Keratinocyte (primary cell): ENCODE data around the gene SRR. TPM values are rescaled to one million over a fixed set of nuclear protein-coding genes. Genes with fewer than 3 reads are reported as not detected.

Experiments
- DNase-seq: peaks from one replicate; pipeline ENCODE4 v3.0.0-alpha.2; 2011; ENCODE audit warnings: low read depth, missing footprints, low spot score
- FAIRE-seq: peaks from 2 replicates; lab custom pipeline; 2011; peaks lifted over from hg19 to GRCh38; lab: Jason Lieb, UNC
- H2AFZ ChIP-seq: 2 replicates; pipeline ENCODE4 v1.6.0; 2012; ENCODE audit warnings: low read length, control low read depth, inconsistent platforms; ENCODE audit not compliant: control insufficient read depth
- H3K27ac ChIP-seq: 2 replicates; pipeline ENCODE4 v1.5.1; 2011; ENCODE audit warnings: low read length; ENCODE audit not compliant: control insufficient read depth, insufficient read depth
- H3K27me3 ChIP-seq: 3 replicates; pipeline ENCODE4 v1.6.0; 2011; ENCODE audit warnings: low read length; ENCODE audit not compliant: control insufficient read depth, insufficient read depth; ENCODE audit errors: extremely low read depth
- H3K36me3 ChIP-seq, 2 experiments: 2 replicates in 1 of 2; 3 replicates in 1 of 2; pipeline ENCODE4 v1.5.1; 2011; ENCODE audit warnings: low read length in 2 of 2, mild to moderate bottlenecking in 1 of 2; ENCODE audit not compliant: control insufficient read depth in 2 of 2, insufficient read depth in 2 of 2; ENCODE audit errors: extremely low read depth in 1 of 2
- H3K4me1 ChIP-seq: 3 replicates; pipeline ENCODE4 v1.5.1; 2011; ENCODE audit warnings: low read length; ENCODE audit not compliant: control insufficient read depth, insufficient read depth; ENCODE audit errors: extremely low read depth
- H3K4me2 ChIP-seq: 3 replicates; pipeline ENCODE4 v1.6.0; 2011; ENCODE audit warnings: low read depth, low read length; ENCODE audit not compliant: control insufficient read depth, insufficient read depth; ENCODE audit errors: extremely low read depth
- H3K4me3 ChIP-seq, 3 experiments: fragments of 200-600 bp in 1 of 3; sonication (generic) in 1 of 3; 2 replicates in 2 of 3; 3 replicates in 1 of 3; pipeline ENCODE4 v1.5.1; 2011 to 2016; ENCODE audit warnings: low read length in 3 of 3, mild to moderate bottlenecking in 3 of 3, control low read depth in 2 of 3, inconsistent platforms in 1 of 3, low read depth in 1 of 3, mixed read lengths in 1 of 3, mixed run types in 1 of 3, moderate library complexity in 1 of 3; ENCODE audit not compliant: control insufficient read depth in 2 of 3, insufficient read depth in 2 of 3; ENCODE audit errors: extremely low read depth in 1 of 3
- H3K79me2 ChIP-seq: 2 replicates; pipeline ENCODE4 v1.6.0; 2012; ENCODE audit warnings: low read length; ENCODE audit not compliant: control insufficient read depth, insufficient read depth
- H3K9ac ChIP-seq: 3 replicates; pipeline ENCODE4 v1.6.0; 2011; ENCODE audit warnings: low read length; ENCODE audit not compliant: control insufficient read depth, insufficient read depth; ENCODE audit errors: extremely low read depth
- H3K9me1 ChIP-seq: 3 replicates; pipeline ENCODE4 v1.6.0; 2011; ENCODE audit warnings: low read length; ENCODE audit not compliant: control insufficient read depth, insufficient read depth; ENCODE audit errors: extremely low read depth
- H3K9me3 ChIP-seq: 2 replicates; pipeline ENCODE4 v1.5.1; 2012; ENCODE audit warnings: low read depth, low read length; ENCODE audit not compliant: control insufficient read depth
- H4K20me1 ChIP-seq: 3 replicates; pipeline ENCODE4 v1.6.0; 2011; ENCODE audit warnings: low read length; ENCODE audit not compliant: control insufficient read depth, insufficient read depth; ENCODE audit errors: extremely low read depth
- CTCF ChIP-seq, 3 experiments: IDR thresholded peaks in 1 of 3; conservative IDR thresholded peaks in 1 of 3; optimal IDR thresholded peaks in 1 of 3; 2 replicates in 2 of 3; 3 replicates in 1 of 3; pipeline versions ENCODE3 to v1.5.1; 2011; ENCODE audit warnings: low read length in 3 of 3, mild to moderate bottlenecking in 3 of 3, moderate library complexity in 2 of 3, control low read depth in 1 of 3, inconsistent platforms in 1 of 3; ENCODE audit not compliant: insufficient read depth in 2 of 3; ENCODE audit errors: extremely low read depth in 1 of 3
- EZH2 ChIP-seq: IDR thresholded peaks from one replicate; pipeline ENCODE4 v1.6.1; 2012; ENCODE audit warnings: inconsistent platforms, mild to moderate bottlenecking, low read length, moderate library complexity
- dilution Hi-C: fragments of 300-500 bp; cut with MboI; formaldehyde crosslinking; loops from one replicate; pipeline ENCODE4 v1.7.0; 2020; ENCODE audit warnings: low sequenced_read_pairs; ENCODE audit not compliant: extremely low pct_ligation_motif_present
- polyA plus RNA-seq, 5 experiments: library from polyadenylated mRNA; depleted of rRNA in 3 of 5; stranded (reverse) in 3 of 5; stranded (forward) in 1 of 5; unstranded in 1 of 5; fragments of >200 nt; gene quantifications; 1 replicate in 1 of 5; 2 replicates in 3 of 5; 3 replicates in 1 of 5; pipeline versions ENCODE4 v1.2.1 to v1.2.3, GENCODE V29; 2011 to 2012; ENCODE audit warnings: missing spikeins in 2 of 5, low read depth in 1 of 5, low replicate concordance in 1 of 5

SRR gene
- polyA plus RNA-seq, 1 donor (not counting 4 experiments of a cell fraction or from before 2014, with no cell fraction given), result 17.7 TPM

- Histone ChIP-seq H3K4me2 (no peak overlapping the region), H3K27me3 (no peaks in the 10 kb centered on the region), H3K4me3 (no peak overlapping the region), H4K20me1 (peaks cover 2% of the 10 kb centered on the region), H3K27ac (no peak overlapping the region), H3K79me2 (no peaks in the 10 kb centered on the region), H3K9ac (no peak overlapping the region), H3K4me1 (peaks cover 3% of the 10 kb centered on the region), H3K9me1 (no peaks in the 10 kb centered on the region), H3K9me3 (no peaks in the 10 kb centered on the region), H3K36me3 (peaks cover 0 to 11% of the 10 kb centered on the region in 2 experiments), H2AFZ (no peak overlapping the region)
- DNase-seq (no peak), FAIRE-seq (no peak)
- TF ChIP-seq EZH2, result no peak
- dilution Hi-C loops, result no loop called here
These were observed 66.5 kb downstream of the SRR start for GRCh38 chr17:2370211-2370589.

DNA sequence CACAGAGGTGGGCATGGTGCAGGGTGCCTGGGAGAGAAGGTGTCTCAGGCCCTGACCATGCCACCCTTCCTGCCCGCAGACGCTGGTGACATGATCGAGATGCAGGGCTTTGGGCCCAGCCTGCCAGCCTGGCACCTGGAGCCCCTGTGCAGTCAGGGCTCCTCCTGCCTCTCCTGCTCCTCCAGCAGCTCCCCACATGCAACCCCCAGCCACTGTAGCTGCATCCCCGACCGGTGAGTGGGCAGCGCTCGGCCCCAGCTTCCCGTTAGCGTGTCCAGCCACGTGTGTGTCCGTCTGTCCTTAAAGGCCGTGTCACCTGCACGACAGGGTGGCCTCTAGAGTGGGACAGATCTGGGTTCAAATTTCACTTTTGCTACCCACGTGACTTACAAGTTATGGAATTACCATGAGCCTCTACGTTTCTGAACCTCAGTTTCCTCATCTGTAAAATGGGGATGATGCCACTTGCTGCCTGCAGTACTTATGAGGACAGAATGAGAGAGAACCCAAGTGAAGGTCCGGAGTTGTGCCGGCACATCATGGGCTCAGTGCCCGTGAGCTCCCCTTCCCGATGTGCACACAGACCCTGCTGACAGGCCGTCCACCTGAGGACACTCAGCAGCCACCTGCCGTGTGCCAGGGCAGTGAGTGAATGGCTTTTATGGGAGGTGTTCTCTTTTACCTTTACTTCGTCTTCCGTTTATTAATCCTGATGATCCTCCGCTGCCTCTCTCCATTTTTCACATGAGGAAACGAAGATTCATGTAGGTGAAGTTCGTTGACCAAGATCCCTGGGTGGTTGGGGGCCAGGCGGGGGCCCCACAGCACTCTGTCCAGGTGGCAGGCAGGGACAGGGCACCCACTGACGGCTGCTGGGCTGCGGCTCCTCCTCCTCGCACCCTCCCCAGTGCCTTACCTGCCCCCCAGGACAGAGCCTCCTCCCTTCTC, 67.7 kb downstream of the SRR start:
- H3K4me3 ChIP-seq, result no peak overlapping the region
- H3K9me3 ChIP-seq, result no peaks in the 10 kb centered on the region
- no peak overlapping the region for H3K4me2 ChIP-seq
- H3K27me3 ChIP-seq, result no peaks in the 10 kb centered on the region
- H3K36me3 ChIP-seq, result peaks cover 0 to 8% of the 10 kb centered on the region in 2 experiments
- no peak overlapping the region for H3K9ac ChIP-seq
- peaks cover 2% of the 10 kb centered on the region for H4K20me1 ChIP-seq
- H3K27ac ChIP-seq, result no peak overlapping the region
- H3K4me1 ChIP-seq, result peaks cover 3% of the 10 kb centered on the region
- DNase-seq (no peak), FAIRE-seq (no peak)
- no peaks in the 10 kb centered on the region for H3K79me2 ChIP-seq
- TF ChIP-seq EZH2 (no peak), CTCF (optimal IDR thresholded peaks at IDR 0.05 in 1 of 3, IDR thresholded peaks at IDR 0.05 in 1 of 3, conservative IDR thresholded peaks at IDR 0.05 in 1 of 3; ENCODE audit: extremely low read depth in 1 of 3, insufficient read depth in 2 of 3, low read length in 3 of 3) (no peak)
- no peaks in the 10 kb centered on the region for H3K9me1 ChIP-seq
- no peak overlapping the region for H2AFZ ChIP-seq
- dilution Hi-C loops, result no loop called here
